Measurements from ENCODE around the gene GNA12.

Gene GNA12

GRCh38 chr7:2807460-2807844 is 36.7 kb downstream of the GNA12 start:
- Histone ChIP-seq H3K4me1 (ENCODE audit: low read length) (no peaks in the 10 kb centered on the region), H3K79me2 (ENCODE audit: low read length) (peaks cover 22% of the 10 kb centered on the region; the same call in 1 of the 2 replicates), H3K27ac (ENCODE audit: low read length) (no peak overlapping the region), H3K4me2 (ENCODE audit: low read depth, low read length) (no peak overlapping the region), H3K36me3 (replicated peaks; ENCODE audit: insufficient read depth, low read length) (no peaks in the 10 kb centered on the region), H3K9ac (ENCODE audit: low read length) (no peak overlapping the region), H3K27me3 (replicated peaks; ENCODE audit: insufficient read depth, low read length) (no peaks in the 10 kb centered on the region), H3K9me3 (replicated peaks; ENCODE audit: insufficient read depth, low read length) (no peaks in the 10 kb centered on the region), H3F3A (ENCODE audit: insufficient read depth, low read length) (no peaks in the 10 kb centered on the region), H2AFZ (ENCODE audit: low read length) (no peak overlapping the region), H4K20me1 (ENCODE audit: insufficient read depth, low read length) (no peaks in the 10 kb centered on the region), H3K4me3 (ENCODE audit: low read length) (no peak overlapping the region), H3K9me2 (replicated peaks; ENCODE audit: insufficient read depth, low read length) (no peaks in the 10 kb centered on the region)
- no peak for TF ChIP-seq EZH2phosphoT487 (IDR thresholded peaks at IDR 0.05; ENCODE audit: low read length)
- no peak for TF ChIP-seq EZH2 (optimal IDR thresholded peaks at IDR 0.05; ENCODE audit: low read depth, low read length)
- TF ChIP-seq CTCF (IDR thresholded peaks at IDR 0.05; ENCODE audit: low read length): no peak
- no peak for DNase-seq

- Histone ChIP-seq H3K4me1 (ENCODE audit: low read length) (no peaks in the 10 kb centered on the region), H3K4me3 (ENCODE audit: low read length) (no peak overlapping the region), H3K36me3 (replicated peaks; ENCODE audit: insufficient read depth, low read length) (no peaks in the 10 kb centered on the region), H3F3A (ENCODE audit: insufficient read depth, low read length) (no peaks in the 10 kb centered on the region), H3K9me2 (replicated peaks; ENCODE audit: insufficient read depth, low read length) (no peaks in the 10 kb centered on the region), H4K20me1 (ENCODE audit: insufficient read depth, low read length) (no peaks in the 10 kb centered on the region), H3K9me3 (replicated peaks; ENCODE audit: insufficient read depth, low read length) (no peaks in the 10 kb centered on the region), H3K79me2 (ENCODE audit: low read length) (peaks cover 17% of the 10 kb centered on the region; the same call in 1 of the 2 replicates), H3K9ac (ENCODE audit: low read length) (no peak overlapping the region), H3K27me3 (replicated peaks; ENCODE audit: insufficient read depth, low read length) (no peaks in the 10 kb centered on the region), H3K27ac (ENCODE audit: low read length) (no peak overlapping the region), H2AFZ (ENCODE audit: low read length) (no peak overlapping the region), H3K4me2 (ENCODE audit: low read depth, low read length) (no peak overlapping the region)
- TF ChIP-seq CTCF (IDR thresholded peaks at IDR 0.05; ENCODE audit: low read length) (no peak), EZH2 (optimal IDR thresholded peaks at IDR 0.05; ENCODE audit: low read depth, low read length) (no peak), EZH2phosphoT487 (IDR thresholded peaks at IDR 0.05; ENCODE audit: low read length) (no peak)
- no peak for DNase-seq
These were observed 37.5 kb downstream of the GNA12 start for GRCh38 chr7:2806571-2806970.

GRCh38 chr7:2805213-2805944 is 38.7 kb downstream of the GNA12 start:
- no peaks in the 10 kb centered on the region for H3K4me1 ChIP-seq (ENCODE audit: low read length)
- no peaks in the 10 kb centered on the region for H3K27me3 ChIP-seq (replicated peaks; ENCODE audit: insufficient read depth, low read length)
- peaks cover 21% of the 10 kb centered on the region; the same call in 1 of the 2 replicates for H3K79me2 ChIP-seq (ENCODE audit: low read length)
- H4K20me1 ChIP-seq (ENCODE audit: insufficient read depth, low read length): no peaks in the 10 kb centered on the region
- no peaks in the 10 kb centered on the region for H3K36me3 ChIP-seq (replicated peaks; ENCODE audit: insufficient read depth, low read length)
- H3K4me3 ChIP-seq (ENCODE audit: low read length): no peak overlapping the region
- no peak for DNase-seq
- H2AFZ ChIP-seq (ENCODE audit: low read length): no peak overlapping the region
- no peak overlapping the region for H3K27ac ChIP-seq (ENCODE audit: low read length)
- no peaks in the 10 kb centered on the region for H3K9me3 ChIP-seq (replicated peaks; ENCODE audit: insufficient read depth, low read length)
- no peak overlapping the region for H3K9ac ChIP-seq (ENCODE audit: low read length)
- no peaks in the 10 kb centered on the region for H3K9me2 ChIP-seq (replicated peaks; ENCODE audit: insufficient read depth, low read length)
- no peaks in the 10 kb centered on the region for H3F3A ChIP-seq (ENCODE audit: insufficient read depth, low read length)
- no peak overlapping the region for H3K4me2 ChIP-seq (ENCODE audit: low read depth, low read length)
- TF ChIP-seq EZH2 (optimal IDR thresholded peaks at IDR 0.05; ENCODE audit: low read depth, low read length) (no peak), EZH2phosphoT487 (IDR thresholded peaks at IDR 0.05; ENCODE audit: low read length) (no peak), CTCF (IDR thresholded peaks at IDR 0.05; ENCODE audit: low read length) (no peak)

All from MM.1S (cell line).